ENCODE data around the gene CACNA2D3. TPM values are rescaled to one million over a fixed set of nuclear protein-coding genes. Genes with fewer than 3 reads are reported as not detected.

CACNA2D3 gene
- total RNA-seq, 1 donor from 2014 or later: 3.6 TPM

DNA sequence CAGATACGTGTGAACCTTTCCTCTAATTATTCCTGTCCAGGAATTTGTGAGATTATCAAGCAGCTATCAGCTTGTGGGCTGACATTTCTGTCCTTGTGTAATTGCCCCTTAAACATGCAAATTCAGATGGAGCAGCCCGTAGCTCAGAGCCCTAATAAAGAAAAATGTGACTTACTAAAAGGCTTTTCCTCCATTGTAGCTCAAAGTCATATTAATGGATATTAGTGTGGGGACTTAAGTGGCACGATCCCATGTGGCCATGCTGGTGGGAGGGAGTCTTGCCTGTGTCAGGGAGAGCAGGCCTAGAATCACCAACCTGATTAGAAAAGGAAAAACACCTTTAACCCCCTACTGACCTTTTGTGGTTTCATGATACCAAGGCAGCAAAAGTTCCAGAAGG, 406.3 kb downstream of the CACNA2D3 start:
- ATAC-seq (no peak), DNase-seq (no peak)
- intact Hi-C loops (cut with DNase I): no loop called here
- TF ChIP-seq, protein P1, sequence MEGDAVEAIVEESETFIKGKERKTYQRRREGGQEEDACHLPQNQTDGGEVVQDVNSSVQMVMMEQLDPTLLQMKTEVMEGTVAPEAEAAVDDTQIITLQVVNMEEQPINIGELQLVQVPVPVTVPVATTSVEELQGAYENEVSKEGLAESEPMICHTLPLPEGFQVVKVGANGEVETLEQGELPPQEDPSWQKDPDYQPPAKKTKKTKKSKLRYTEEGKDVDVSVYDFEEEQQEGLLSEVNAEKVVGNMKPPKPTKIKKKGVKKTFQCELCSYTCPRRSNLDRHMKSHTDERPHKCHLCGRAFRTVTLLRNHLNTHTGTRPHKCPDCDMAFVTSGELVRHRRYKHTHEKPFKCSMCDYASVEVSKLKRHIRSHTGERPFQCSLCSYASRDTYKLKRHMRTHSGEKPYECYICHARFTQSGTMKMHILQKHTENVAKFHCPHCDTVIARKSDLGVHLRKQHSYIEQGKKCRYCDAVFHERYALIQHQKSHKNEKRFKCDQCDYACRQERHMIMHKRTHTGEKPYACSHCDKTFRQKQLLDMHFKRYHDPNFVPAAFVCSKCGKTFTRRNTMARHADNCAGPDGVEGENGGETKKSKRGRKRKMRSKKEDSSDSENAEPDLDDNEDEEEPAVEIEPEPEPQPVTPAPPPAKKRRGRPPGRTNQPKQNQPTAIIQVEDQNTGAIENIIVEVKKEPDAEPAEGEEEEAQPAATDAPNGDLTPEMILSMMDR (IDR thresholded peaks at IDR 0.05): no peak
- H3K36me3 ChIP-seq: no peaks in the 10 kb centered on the region
- H3K27ac ChIP-seq: no peak overlapping the region
- no peaks in the 10 kb centered on the region for H3K27me3 ChIP-seq (ENCODE audit: low read depth)
- H3K9me3 ChIP-seq: peaks cover 29% of the 10 kb centered on the region
- no peak overlapping the region for H3K4me3 ChIP-seq
- no peaks in the 10 kb centered on the region for H3K4me1 ChIP-seq

DNA sequence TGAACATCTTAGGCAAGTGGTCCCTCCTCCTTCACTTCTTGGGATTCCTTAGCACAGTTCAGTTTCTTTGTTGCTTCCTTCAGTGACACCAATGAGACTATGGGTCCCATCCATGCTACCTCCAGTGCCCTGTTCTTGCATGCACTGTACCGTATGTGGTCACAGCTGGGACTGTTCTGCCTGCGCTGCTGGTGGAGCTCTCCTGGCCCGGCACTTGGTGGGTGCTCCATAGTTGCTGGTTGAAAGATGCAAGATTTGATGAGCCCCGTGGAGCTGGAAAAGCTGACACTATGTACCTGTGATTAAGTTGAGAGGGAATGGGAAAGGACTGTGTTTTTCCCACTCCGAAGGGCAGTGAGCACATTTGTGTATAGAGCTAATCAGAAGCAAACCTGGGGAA, 407.7 kb downstream of the CACNA2D3 start:
- Histone ChIP-seq H3K4me1 (no peaks in the 10 kb centered on the region), H3K27me3 (ENCODE audit: low read depth) (no peaks in the 10 kb centered on the region), H3K9me3 (peaks cover 17% of the 10 kb centered on the region), H3K27ac (no peak overlapping the region), H3K4me3 (no peak overlapping the region), H3K36me3 (no peaks in the 10 kb centered on the region)
- ATAC-seq (no peak), DNase-seq (no peak)
- intact Hi-C loops (cut with DNase I): no loop called here
- TF ChIP-seq, protein P1 (IDR thresholded peaks at IDR 0.05): no peak

DNA sequence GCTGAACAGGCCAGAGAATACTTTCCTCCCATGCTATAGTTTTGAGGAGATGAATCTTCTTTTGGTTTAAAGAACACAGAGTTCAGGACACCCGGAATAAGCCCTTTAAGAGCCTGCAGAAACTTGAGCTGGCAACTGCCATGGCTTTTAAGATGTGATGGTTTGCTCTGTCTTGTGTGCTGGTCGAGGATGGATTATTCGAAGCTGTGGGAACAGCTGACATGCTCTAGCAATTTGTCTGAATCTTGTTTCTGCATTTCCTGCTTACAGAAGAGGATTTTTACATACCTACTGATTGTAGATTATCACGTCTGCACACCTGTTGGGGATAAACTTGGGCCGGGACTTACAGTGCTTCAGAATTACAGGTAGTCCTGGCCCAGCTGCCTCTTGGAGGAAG, 408.6 kb downstream of the CACNA2D3 start:
- H3K36me3 ChIP-seq: no peaks in the 10 kb centered on the region
- H3K4me3 ChIP-seq: no peak overlapping the region
- peaks cover 9% of the 10 kb centered on the region for H3K9me3 ChIP-seq
- DNase-seq (no peak), ATAC-seq (no peak)
- intact Hi-C loops (cut with DNase I): no loop called here
- no peaks in the 10 kb centered on the region for H3K27me3 ChIP-seq (ENCODE audit: low read depth)
- H3K27ac ChIP-seq: no peak overlapping the region
- H3K4me1 ChIP-seq: no peaks in the 10 kb centered on the region
- TF ChIP-seq, protein P1 (IDR thresholded peaks at IDR 0.05): no peak

DNA sequence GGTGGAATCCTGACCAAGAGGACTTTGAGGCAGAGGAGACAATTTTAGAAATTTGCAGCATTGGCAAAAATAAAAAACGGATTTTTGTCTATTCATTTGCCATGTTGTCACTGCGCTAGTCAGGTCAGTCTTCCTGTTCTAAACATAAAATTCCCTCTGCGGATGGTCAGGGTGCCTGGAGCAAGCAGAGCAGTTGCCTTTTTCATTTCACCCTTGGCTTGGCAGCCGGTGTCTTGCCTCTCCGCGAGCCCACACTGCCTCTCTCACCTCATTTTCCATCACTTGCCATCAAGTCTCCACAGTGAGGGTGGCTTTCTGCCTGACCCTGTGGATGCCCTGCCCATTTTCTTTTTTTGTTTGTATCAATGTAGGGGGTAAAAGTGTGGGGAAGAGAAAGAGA, 409.4 kb downstream of the CACNA2D3 start:
- TF ChIP-seq, protein P1 (IDR thresholded peaks at IDR 0.05): no peak
- DNase-seq: no peak
- intact Hi-C loops (cut with DNase I): no loop called here

DNA sequence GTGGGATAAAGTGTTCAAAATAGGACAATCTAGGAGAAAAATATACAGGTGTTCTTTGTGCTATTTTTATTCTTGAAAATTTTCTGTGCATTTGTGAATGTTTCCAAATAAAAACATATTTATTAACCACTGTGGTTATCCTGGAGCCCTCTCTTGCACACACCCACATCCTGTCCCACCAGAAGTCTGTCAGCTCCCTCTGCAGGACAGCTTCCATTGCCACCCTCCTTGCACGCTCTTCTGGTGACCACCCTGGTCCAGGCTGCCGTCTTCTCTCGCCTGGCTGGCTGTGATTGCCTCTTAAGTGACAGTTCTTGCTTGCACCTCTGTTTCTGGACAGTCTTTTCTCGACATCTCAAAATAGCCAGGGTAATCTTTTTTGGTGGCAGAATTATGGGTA, 411.5 kb downstream of the CACNA2D3 start:
- H3K27me3 ChIP-seq (ENCODE audit: low read depth): no peaks in the 10 kb centered on the region
- no peak overlapping the region for H3K4me3 ChIP-seq
- intact Hi-C loops (cut with DNase I): no loop called here
- no peaks in the 10 kb centered on the region for H3K9me3 ChIP-seq
- H3K4me1 ChIP-seq: no peaks in the 10 kb centered on the region
- TF ChIP-seq, protein P1 (IDR thresholded peaks at IDR 0.05): no peak
- no peak overlapping the region for H3K27ac ChIP-seq
- DNase-seq (no peak), ATAC-seq (no peak)
- H3K36me3 ChIP-seq: no peaks in the 10 kb centered on the region

More for the DNA sequence above, 409.4 kb downstream of the CACNA2D3 start:
- H3K36me3 ChIP-seq: no peaks in the 10 kb centered on the region
- peaks cover under 1% of the 10 kb centered on the region for H3K9me3 ChIP-seq
- H3K27ac ChIP-seq: no peak overlapping the region
- H3K27me3 ChIP-seq (ENCODE audit: low read depth): no peaks in the 10 kb centered on the region
- H3K4me3 ChIP-seq: no peak overlapping the region
- no peak for ATAC-seq
- no peaks in the 10 kb centered on the region for H3K4me1 ChIP-seq

- DNase-seq: no peak
- Histone ChIP-seq H3K27me3 (ENCODE audit: low read depth) (no peaks in the 10 kb centered on the region), H3K27ac (no peak overlapping the region), H3K4me3 (no peak overlapping the region), H3K4me1 (no peaks in the 10 kb centered on the region), H3K36me3 (no peaks in the 10 kb centered on the region), H3K9me3 (no peaks in the 10 kb centered on the region)
- TF ChIP-seq, protein P1 (IDR thresholded peaks at IDR 0.05): no peak
- no peak for ATAC-seq
- intact Hi-C loops (cut with DNase I): no loop called here
These were observed 413.3 kb downstream of the CACNA2D3 start for GRCh38 chr3:54535619-54536018.
